GM18526 (cell line): Measurements from ENCODE around the gene BAG3.
A peak's percentile ranks its signal among the peaks of the same experiment; 100 is the strongest.

Experiments used
- POLR2A ChIP-seq: IDR thresholded peaks from 3 replicates; pipeline ENCODE4 v1.6.1; 2011; ENCODE audit not compliant: insufficient read length; ENCODE audit errors: extremely low read depth

Gene BAG3

DNA sequence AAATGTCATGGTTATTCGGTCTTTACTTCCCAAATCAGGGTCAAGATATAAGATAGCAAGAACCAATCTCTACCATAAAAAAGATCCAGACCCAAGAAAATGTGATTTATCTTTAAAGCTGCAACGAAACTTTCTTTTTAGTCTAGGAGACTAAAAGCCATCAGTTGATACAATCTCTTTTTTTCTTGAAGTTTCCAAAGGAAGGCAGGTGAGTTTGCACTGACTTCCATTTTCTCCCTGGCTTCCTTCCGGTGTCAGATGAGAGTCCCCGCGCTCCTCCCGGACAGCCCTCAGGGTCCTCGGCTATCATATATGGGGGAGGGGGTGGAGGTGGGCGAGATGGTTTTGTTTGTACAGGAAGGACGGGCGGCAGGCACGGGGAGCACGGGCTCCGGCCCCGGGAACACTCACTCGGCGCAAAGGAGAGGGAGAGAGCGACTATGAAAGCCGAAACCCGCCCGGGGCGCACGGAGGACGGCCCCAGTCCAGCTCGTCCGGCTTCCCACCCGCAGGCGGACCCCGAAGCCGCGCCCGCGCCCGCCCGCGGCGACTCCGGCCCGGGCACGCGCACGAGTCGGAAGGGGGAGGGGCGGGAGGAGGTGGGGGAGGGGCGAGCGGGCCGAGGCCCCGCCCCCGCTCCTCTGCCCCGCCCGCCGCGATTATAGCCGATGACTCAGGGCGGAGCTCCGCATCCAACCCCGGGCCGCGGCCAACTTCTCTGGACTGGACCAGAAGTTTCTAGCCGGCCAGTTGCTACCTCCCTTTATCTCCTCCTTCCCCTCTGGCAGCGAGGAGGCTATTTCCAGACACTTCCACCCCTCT, at the start of gene BAG3:
Gene BAG3 (plus strand): TSS at position 689 of the 822 bp plus-strand sequence. CDS start 296 bp downstream, outside the sequence.
- TF ChIP-seq POLR2A: peak; percentile 30

- no peak for TF ChIP-seq POLR2A
Measured at GRCh38 chr10:119602241-119603095, 48.7 kb upstream of the BAG3 start.

DNA sequence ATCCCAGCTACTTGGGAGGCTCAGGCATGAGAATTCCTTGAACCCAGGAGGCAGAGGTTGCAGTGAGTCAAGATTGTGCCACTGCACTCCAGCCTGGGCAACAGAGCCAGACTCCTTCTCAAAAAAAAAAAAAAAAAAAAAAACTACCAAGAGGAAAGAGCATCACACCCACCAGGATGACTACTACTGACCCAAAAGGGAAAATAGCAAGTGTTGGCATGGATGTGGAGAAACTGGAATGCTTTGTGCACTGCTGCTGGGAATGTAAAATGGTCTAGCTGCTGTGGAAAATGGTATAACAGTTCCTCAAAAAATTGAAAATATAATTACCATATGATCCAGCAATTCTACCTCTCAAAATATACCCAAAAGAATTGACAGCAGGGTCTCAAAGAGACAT, 46.7 kb upstream of the BAG3 start:
- no peak for TF ChIP-seq POLR2A

DNA sequence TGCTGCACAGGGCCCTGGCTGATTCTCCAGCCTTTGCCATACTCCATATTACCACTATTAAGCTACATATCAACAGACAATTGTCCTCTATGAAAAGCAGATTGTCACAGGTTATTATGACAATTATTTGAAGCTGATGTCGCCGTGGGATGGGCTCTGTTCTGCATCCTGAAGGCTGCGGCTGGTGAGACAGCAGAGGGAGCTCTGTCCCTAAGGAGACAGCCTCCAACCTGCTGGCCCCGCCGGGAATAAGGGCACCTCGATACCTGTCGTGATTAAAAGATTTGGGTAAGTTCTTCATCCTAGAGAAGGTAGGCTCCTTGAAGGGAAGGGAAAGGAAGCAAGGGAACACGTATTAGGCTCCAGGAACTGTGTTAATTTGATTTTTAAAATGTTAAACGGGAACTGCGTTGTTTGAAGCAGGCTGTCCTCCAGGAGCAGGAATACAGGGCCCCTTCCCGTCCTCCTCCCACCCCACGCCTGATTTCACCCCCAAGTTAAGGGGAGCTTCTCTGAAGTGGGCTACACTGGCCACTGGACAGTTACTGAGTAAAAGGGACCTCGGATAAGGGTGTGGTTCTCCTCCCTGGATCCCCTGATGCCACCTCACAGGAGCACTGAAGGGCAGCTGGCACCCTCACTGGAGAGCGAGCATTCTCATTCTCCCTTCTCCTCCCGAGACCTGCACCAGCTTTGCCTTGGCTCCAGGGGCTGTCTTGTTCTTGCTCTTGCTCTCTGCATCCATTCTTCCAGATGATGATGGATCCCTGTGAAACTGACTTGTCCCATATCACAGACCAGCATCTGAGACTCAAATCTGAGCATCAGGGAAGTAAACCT, 42.6 kb upstream of the BAG3 start:
- TF ChIP-seq POLR2A: no peak

DNA sequence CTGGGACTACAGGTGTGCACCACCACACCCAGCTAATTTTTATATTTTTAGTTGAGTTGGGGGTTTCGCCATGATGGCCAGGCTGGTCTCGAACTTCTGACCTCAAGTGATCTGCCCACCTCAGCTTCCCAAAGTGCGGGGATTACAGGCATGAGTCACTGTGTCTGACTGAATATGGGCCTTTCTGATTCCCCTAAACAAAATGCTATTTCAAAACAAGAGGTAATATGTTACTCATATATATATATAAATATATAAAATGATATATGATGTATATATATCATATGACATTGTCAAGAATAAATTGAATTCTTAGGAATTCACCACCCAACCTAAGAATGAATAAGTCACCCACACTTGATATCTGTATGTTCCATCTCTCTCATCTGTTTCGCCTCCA, 41.7 kb upstream of the BAG3 start:
- TF ChIP-seq POLR2A: no peak

- TF ChIP-seq POLR2A: no peak
Measured at GRCh38 chr10:119611433-119611832, 39.7 kb upstream of the BAG3 start.

GRCh38 chr10:119613741-119614140, 37.4 kb upstream of the BAG3 start:
- no peak for TF ChIP-seq POLR2A

GRCh38 chr10:119614686-119615085, 36.5 kb upstream of the BAG3 start:
- TF ChIP-seq POLR2A: no peak

DNA sequence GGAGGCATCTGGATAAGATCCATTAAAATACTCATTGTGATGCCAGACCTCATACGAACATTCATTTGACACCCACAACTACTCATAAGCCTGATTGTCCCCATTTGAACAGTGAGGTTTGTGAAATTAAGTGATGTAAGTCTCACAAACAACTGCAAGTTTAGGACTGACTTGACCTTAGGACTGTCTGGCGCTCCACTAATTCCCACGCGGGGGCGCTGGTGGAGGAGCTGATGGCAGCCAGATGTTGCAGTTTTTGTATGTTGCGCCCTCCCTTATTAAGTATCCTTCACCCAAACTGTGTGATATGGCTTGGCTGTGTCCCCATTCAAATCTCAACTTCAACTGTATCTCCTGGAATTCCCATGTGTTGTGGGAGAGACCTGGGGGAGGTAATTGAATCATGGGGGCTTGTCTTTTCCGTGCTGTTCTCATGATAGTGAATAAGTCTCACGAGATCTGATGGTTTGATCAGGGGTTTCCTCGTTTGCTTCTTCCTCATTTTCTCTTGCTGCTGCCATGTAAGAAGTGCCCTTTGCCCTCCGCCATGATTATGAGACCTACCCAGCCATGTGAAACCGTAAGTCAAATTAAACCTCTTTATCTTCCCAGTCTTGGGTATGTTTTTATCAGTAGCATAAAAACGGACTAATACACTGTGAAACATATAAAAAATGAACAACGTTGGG, 34.2 kb upstream of the BAG3 start:
- TF ChIP-seq POLR2A: no peak

DNA sequence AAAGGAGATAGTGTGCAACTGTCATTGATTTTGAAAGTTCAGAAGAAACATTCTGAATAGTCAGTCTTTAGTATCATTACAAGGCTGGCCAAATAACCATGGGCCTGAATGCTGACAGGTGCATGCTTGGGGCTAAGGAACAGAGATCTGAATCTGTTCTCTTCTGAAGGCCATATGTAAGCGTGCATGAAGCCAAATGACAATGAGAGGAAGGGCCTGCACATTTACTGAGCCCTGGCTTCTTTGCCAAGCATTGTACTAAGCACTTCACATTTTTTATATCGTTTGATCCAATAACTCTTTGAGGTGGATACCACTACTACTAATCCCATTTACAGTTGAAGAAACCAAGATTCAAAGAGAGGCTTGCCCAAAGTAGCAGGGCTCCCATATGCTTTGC, 32.0 kb upstream of the BAG3 start:
- no peak for TF ChIP-seq POLR2A

GRCh38 chr10:119620241-119621077, 30.7 kb upstream of the BAG3 start:
- TF ChIP-seq POLR2A: no peak

GRCh38 chr10:119621078-119621384, 30.1 kb upstream of the BAG3 start:
- TF ChIP-seq POLR2A: no peak

DNA sequence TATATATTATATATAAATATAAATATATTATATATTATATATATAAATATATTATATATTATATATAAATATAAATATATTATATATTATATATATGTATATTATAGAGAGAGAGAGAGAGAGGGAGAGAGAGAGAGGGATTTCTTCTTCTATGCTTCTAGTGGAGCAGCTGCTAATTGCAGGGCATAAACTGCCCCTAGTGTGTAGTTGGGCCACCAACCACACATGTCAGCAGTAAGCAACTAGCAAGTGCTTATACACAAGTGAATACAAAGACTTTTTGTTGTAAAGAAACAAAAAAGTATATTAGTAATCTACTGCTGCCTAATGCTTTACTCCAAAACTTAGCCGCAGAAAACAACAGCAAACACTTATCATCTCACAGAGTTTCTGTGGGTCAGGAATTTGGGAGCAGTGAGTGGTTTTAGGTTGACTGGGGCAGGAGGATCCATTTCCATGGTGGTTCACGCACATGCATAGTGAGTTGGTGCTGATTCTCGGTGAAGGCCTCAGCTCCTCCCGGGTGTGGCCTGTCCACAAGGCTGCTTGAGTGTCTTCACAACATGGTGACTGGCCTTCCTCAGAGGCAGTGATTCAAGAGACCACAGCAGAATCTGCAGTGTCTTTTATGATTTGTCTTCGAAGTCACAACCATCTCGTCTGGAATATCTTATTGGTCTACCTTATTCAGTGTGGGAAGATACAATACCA, 25.5 kb upstream of the BAG3 start:
- TF ChIP-seq POLR2A: no peak

DNA sequence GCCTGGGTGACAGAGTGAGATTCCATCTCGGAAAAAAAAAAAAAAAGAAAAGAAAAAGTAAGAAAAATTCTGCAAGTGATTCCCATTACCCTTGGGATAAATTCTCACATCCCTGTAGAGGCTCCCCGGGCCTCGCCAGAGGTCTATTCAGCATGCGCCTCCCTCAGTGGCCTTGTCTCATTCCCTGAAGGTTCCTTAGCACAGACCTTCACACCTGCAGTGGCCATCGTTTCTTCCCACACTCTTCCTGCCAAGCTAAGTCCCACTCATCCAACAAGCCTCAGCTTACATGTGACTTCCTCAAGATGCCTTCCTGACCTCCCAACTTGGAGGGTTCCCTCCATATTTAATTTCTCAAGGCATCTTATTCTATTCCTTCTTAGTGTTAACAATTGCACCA, 20.9 kb upstream of the BAG3 start:
- no peak for TF ChIP-seq POLR2A
